HEK293T (cell line): ENCODE measurements around the gene KRTAP10-9.

Experiments used
- ARNT ChIP-seq: fragments of 450-650 bp; IDR thresholded peaks from 2 replicates; pipeline ENCODE4 v1.6.1; 2017; ENCODE audit warnings: mild to moderate bottlenecking
- BHLHE40 ChIP-seq: fragments of 450-650 bp; IDR thresholded peaks from 2 replicates; pipeline ENCODE4 v1.6.1; 2016; ENCODE audit warnings: mild to moderate bottlenecking, moderate library complexity, borderline replicate concordance
- CTBP1 ChIP-seq: fragments of 450-650 bp; IDR thresholded peaks from 2 replicates; pipeline ENCODE4 v1.6.1; 2016; ENCODE audit warnings: borderline replicate concordance
- ELF4 ChIP-seq: fragments of 450-650 bp; IDR thresholded peaks from 2 replicates; pipeline ENCODE4 v1.6.1; 2017; ENCODE audit warnings: antibody characterized with exemption
- FOXA1 ChIP-seq: fragments of 450-650 bp; IDR thresholded peaks from 2 replicates; pipeline ENCODE4 v1.6.1; 2016; ENCODE audit warnings: mild to moderate bottlenecking
- FOXK2 ChIP-seq: fragments of 450-650 bp; IDR thresholded peaks from 2 replicates; pipeline ENCODE4 v1.6.1; 2016; ENCODE audit warnings: mild to moderate bottlenecking
- FOXM1 ChIP-seq: fragments of 450-650 bp; IDR thresholded peaks from 2 replicates; pipeline ENCODE4 v1.6.1; 2017; ENCODE audit warnings: mild to moderate bottlenecking, borderline replicate concordance
- L3MBTL2 ChIP-seq: fragments of 450-650 bp; conservative IDR thresholded peaks from 2 replicates; pipeline ENCODE4 v1.6.1; 2016; ENCODE audit warnings: mild to moderate bottlenecking
- NFRKB ChIP-seq: fragments of 450-650 bp; IDR thresholded peaks from 2 replicates; pipeline ENCODE4 v1.6.1; 2016; ENCODE audit warnings: mild to moderate bottlenecking, moderate library complexity
- SP1 ChIP-seq: fragments of 450-650 bp; IDR thresholded peaks from 2 replicates; pipeline ENCODE4 v1.6.1; 2017
- SUZ12 ChIP-seq: fragments of 450-650 bp; IDR thresholded peaks from 2 replicates; pipeline ENCODE4 v1.6.1; 2016; ENCODE audit warnings: mild to moderate bottlenecking
- TARDBP ChIP-seq: fragments of 450-650 bp; IDR thresholded peaks from 2 replicates; pipeline ENCODE4 v1.6.1; 2016
- ZNF384 ChIP-seq: fragments of 450-650 bp; IDR thresholded peaks from 2 replicates; pipeline ENCODE4 v1.6.1; 2016
- TF ChIP-seq, protein P1 (sequence below): fragments of 450-650 bp; IDR thresholded peaks from 2 replicates; pipeline ENCODE4 v1.6.1; 2016

DNA sequence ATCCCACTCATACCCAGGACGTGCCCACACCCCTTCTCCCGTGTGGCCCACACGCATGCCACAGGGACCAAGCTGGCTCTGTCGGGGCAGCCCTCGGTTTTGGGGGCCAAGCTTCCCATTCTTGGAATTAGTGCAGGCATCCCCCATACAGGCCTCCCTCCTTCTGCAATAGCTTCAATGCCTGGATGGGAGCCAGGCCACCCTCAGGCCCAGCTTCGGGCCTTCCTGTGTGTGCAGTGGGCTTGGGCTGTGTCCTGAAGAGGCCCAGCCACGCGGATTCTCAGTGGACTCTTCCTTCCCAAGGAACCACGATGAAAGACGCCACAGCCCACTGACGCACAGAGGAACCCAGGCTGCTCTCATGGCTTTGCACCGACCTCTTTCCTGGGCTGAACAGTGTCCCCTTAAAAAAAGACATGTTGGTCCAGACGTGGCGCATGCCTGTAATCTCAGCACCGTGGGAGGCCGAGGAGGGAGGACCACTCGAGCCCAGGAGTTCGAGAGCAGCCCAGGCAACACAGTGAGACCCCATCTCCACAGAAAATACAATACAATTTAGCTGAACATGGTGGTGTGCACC lies 22.7 kb downstream of the KRTAP10-9 start:
- TF ChIP-seq, protein P1, sequence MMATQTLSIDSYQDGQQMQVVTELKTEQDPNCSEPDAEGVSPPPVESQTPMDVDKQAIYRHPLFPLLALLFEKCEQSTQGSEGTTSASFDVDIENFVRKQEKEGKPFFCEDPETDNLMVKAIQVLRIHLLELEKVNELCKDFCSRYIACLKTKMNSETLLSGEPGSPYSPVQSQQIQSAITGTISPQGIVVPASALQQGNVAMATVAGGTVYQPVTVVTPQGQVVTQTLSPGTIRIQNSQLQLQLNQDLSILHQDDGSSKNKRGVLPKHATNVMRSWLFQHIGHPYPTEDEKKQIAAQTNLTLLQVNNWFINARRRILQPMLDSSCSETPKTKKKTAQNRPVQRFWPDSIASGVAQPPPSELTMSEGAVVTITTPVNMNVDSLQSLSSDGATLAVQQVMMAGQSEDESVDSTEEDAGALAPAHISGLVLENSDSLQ, result no peak
- TF ChIP-seq FOXK2 (no peak), ZNF384 (no peak), SUZ12 (no peak), ELF4 (no peak), L3MBTL2 (no peak), CTBP1 (no peak), FOXM1 (no peak), ARNT (no peak), TARDBP (no peak), FOXA1 (no peak), NFRKB (no peak), SP1 (no peak), BHLHE40 (no peak)
